ENCODE measurements around the gene DENND6A. TPM values are rescaled to one million over a fixed set of nuclear protein-coding genes. Genes with fewer than 3 reads are reported as not detected.

Gene DENND6A
- total and polyA plus RNA-seq, 2 of the 8 experiments (the other 6 are each of a cell fraction or from before 2014, with no cell fraction given) = 7.8 to 14.8 TPM

DNA sequence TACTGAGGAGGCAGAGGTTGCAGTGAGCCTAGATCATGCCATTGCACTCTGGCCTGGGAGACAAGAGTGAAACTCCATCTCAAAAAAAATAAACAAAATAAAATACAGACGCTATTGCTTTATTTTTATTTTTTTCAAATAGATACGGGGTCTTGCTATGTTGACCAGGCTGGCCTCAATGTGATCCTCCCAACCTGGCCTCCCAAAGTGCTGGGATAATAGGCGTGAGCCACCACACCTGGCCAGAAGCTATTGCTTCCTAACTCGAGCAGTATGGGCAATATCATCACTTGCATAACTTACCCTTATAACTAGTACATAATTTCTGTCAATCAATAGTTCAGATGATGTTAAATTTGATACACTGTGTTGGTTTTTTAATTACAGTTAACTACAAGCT lies 98.7 kb downstream of the DENND6A start:
- no peak overlapping the region for H4K5ac ChIP-seq (ENCODE audit: insufficient read length, low read depth, low read length)
- peaks cover 48 to 78% of the 10 kb centered on the region in 2 experiments for H3K79me2 ChIP-seq (ENCODE audit: control insufficient read depth in 1 of 2, insufficient read depth in 2 of 2, low read length in 2 of 2)
- peaks cover 0 to 4% (median 1%) of the 10 kb centered on the region in 4 experiments; a peak in 3 of 7 replicates for H3K4me1 ChIP-seq (replicated peaks in 1 of 4; ENCODE audit: control insufficient read depth in 3 of 4, insufficient read depth in 4 of 4, low read length in 3 of 4)
- 0 out of 7 replicates have a peak overlapping the region, but pooled peaks of 1 of the 4 experiments have one; percentile 15 for H3K9ac ChIP-seq (replicated peaks in 1 of 4; ENCODE audit: extremely low read depth in 1 of 4, low read depth in 3 of 4, low read length in 3 of 4)
- CTCF ChIA-PET (ENCODE audit: partially characterized antibody) = interaction anchor here (0.6 to 1.3 kb wide), 2 partner anchors 13 to 429 kb away, joined by 3 to 4 read pairs; no protein-coding TSS in a partner anchor
- no peaks in the 10 kb centered on the region for H3K9me3 ChIP-seq (ENCODE audit: insufficient read depth in 2 of 2, low read depth in 1 of 2, low read length in 1 of 2)
- H3K14ac ChIP-seq (ENCODE audit: insufficient read length) = no peak overlapping the region
- H2AK5ac ChIP-seq (ENCODE audit: low read depth, low read length) = no peak overlapping the region
- H3K4me3 ChIP-seq (ENCODE audit: extremely low read depth in 1 of 4, insufficient read depth in 2 of 4, low read depth in 3 of 4, low read length in 4 of 4) = 0 out of 8 replicates have a peak overlapping the region, but pooled peaks of 1 of the 4 experiments have one; percentile 93
- peaks cover 7% of the 10 kb centered on the region; the same call in 1 of the 2 replicates for H3K23me2 ChIP-seq (ENCODE audit: low read depth, low read length)
- no peaks in the 10 kb centered on the region for H3K27me3 ChIP-seq (replicated peaks in 1 of 4; ENCODE audit: control insufficient read depth in 3 of 4, extremely low read depth in 1 of 4, insufficient read depth in 3 of 4, low read length in 3 of 4)
- no peak overlapping the region for H2BK20ac ChIP-seq (ENCODE audit: low read length)
- no peak overlapping the region for H3K18ac ChIP-seq (ENCODE audit: extremely low read depth, low read length)
- H2AFZ ChIP-seq (ENCODE audit: low read length) = no peak overlapping the region
- no peak overlapping the region for H3K56ac ChIP-seq (replicated peaks; ENCODE audit: insufficient read length, low read depth, low read length)
- no peak for FAIRE-seq
- POLR2A ChIA-PET (ENCODE audit: partially characterized antibody) = interaction anchor here (0.7 to 2.6 kb wide), 6 partner anchors 16 to 807 kb away, joined by 3 to 8 read pairs (median 4); partner anchors contain the start of gene PDE12
- H3K79me1 ChIP-seq (ENCODE audit: low read depth, low read length) = peaks cover 2% of the 10 kb centered on the region; the same call in 1 of the 2 replicates
- H3K27ac ChIP-seq (ENCODE audit: low read depth, low read length) = no peak overlapping the region
- H2BK120ac ChIP-seq (replicated peaks; ENCODE audit: low read depth, low read length) = no peak overlapping the region
- no peak overlapping the region for H2BK12ac ChIP-seq (ENCODE audit: low read depth, low read length)
- no peak overlapping the region for H3K4ac ChIP-seq (replicated peaks; ENCODE audit: insufficient read length, low read depth, low read length)
- no peaks in the 10 kb centered on the region; a peak in 1 of 8 replicates for H3K36me3 ChIP-seq (ENCODE audit: control insufficient read depth in 2 of 4, insufficient read depth in 4 of 4, low read length in 3 of 4)
- no peak overlapping the region for H2BK5ac ChIP-seq (ENCODE audit: low read depth, low read length)
- DNase-seq (ENCODE audit: low read depth in 1 of 2, low spot score in 2 of 2) = no peak
- WGBS, 2 experiments (ENCODE audit: extremely low coverage in 1 of 2, insufficient coverage in 1 of 2, insufficient read length in 1 of 2, insufficient replicate concordance in 2 of 2, low coverage in 1 of 2, low lambda C conversion rate in 2 of 2, missing lambda C conversion rate in 1 of 2) = 93% methylated on average over 4 of the region's 4 CpGs; no CpG with 5 or more reads in 1 of the 2 experiments
- H4K20me1 ChIP-seq (replicated peaks in 1 of 2; ENCODE audit: control insufficient read depth in 1 of 2, insufficient read depth in 2 of 2, low read length in 2 of 2) = peaks cover 12 to 14% of the 10 kb centered on the region in 2 experiments
- no peak overlapping the region for H4K8ac ChIP-seq (ENCODE audit: extremely low read depth, insufficient read depth, low read length)
- H3K23ac ChIP-seq (ENCODE audit: insufficient read length) = no peak overlapping the region
- no peak overlapping the region for H3K4me2 ChIP-seq (ENCODE audit: insufficient read depth in 1 of 2, low read depth in 2 of 2, low read length in 2 of 2)
- peak; percentile 76; the same call in 1 of the 2 replicates for TF ChIP-seq POLR2AphosphoS5 (IDR thresholded peaks at IDR 0.05; ENCODE audit: low read depth, low read length)
- TF ChIP-seq JUN (IDR thresholded peaks at IDR 0.05; ENCODE audit: low read depth, low read length) = no peak
- 0 out of 3 replicates have a peak, but pooled peaks of 1 of the 2 experiments have one; percentile 33 for TF ChIP-seq POLR2A (IDR thresholded peaks at IDR 0.05; ENCODE audit: control extremely low read depth in 1 of 2, low read depth in 2 of 2, low read length in 2 of 2)
- H2BK15ac ChIP-seq (ENCODE audit: low read length) = no peak overlapping the region
- no peak overlapping the region for H4K91ac ChIP-seq (replicated peaks; ENCODE audit: insufficient read length, low read length)
